Measurements from ENCODE around the gene LSM14A.
A peak's percentile ranks its signal among the peaks of the same experiment; 100 is the strongest.

The LSM14A gene

GRCh38 chr19:34145741-34146202, 26.5 kb upstream of the LSM14A start (continued):
- TF ChIP-seq ZNF280C (tag by site-specific recombination; IDR thresholded peaks at IDR 0.05): no peak
- no peak for TF ChIP-seq HOXC10 (CRISPR knock-in tag; IDR thresholded peaks at IDR 0.05)
- peak; percentile 82; the same call in 1 of the 2 replicates for TF ChIP-seq ZBTB48 (tag by site-specific recombination; IDR thresholded peaks at IDR 0.05)
- no peak for TF ChIP-seq ZNF112 (tag by site-specific recombination; IDR thresholded peaks at IDR 0.05)
- no peak for TF ChIP-seq ZNF473 (tag by site-specific recombination; IDR thresholded peaks at IDR 0.05)
- no peak for TF ChIP-seq MYNN (tag by site-specific recombination; IDR thresholded peaks at IDR 0.05; ENCODE audit: borderline replicate concordance)
- TF ChIP-seq SALL2 (tag by site-specific recombination; IDR thresholded peaks at IDR 0.05; ENCODE audit: borderline replicate concordance): no peak
- no peak for TF ChIP-seq HOXA7 (CRISPR knock-in tag; IDR thresholded peaks at IDR 0.05; ENCODE audit: borderline replicate concordance)
- TF ChIP-seq BCL11B (tag by site-specific recombination; IDR thresholded peaks at IDR 0.05; ENCODE audit: low read depth): no peak
- no peak; the same call in 1 of the 2 replicates for TF ChIP-seq ZBTB8A (tag by site-specific recombination; IDR thresholded peaks at IDR 0.05)
- TF ChIP-seq GFI1B (tag by site-specific recombination; IDR thresholded peaks at IDR 0.05): no peak
- TF ChIP-seq AEBP2 (tag by site-specific recombination; IDR thresholded peaks at IDR 0.05; ENCODE audit: borderline replicate concordance): no peak
- TF ChIP-seq ZNF311 (tag by site-specific recombination; IDR thresholded peaks at IDR 0.05; ENCODE audit: borderline replicate concordance): no peak
- TF ChIP-seq, protein P1, sequence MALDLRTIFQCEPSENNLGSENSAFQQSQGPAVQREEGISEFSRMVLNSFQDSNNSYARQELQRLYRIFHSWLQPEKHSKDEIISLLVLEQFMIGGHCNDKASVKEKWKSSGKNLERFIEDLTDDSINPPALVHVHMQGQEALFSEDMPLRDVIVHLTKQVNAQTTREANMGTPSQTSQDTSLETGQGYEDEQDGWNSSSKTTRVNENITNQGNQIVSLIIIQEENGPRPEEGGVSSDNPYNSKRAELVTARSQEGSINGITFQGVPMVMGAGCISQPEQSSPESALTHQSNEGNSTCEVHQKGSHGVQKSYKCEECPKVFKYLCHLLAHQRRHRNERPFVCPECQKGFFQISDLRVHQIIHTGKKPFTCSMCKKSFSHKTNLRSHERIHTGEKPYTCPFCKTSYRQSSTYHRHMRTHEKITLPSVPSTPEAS (tag by site-specific recombination; IDR thresholded peaks at IDR 0.05): no peak
- no peak for TF ChIP-seq TSHZ1 (tag by site-specific recombination; IDR thresholded peaks at IDR 0.05; ENCODE audit: borderline replicate concordance)
- TF ChIP-seq ZNF837 (tag by site-specific recombination; IDR thresholded peaks at IDR 0.05): no peak
- TF ChIP-seq KLF9 (tag by site-specific recombination; IDR thresholded peaks at IDR 0.05; ENCODE audit: low read depth): no peak
- TF ChIP-seq ZNF223 (tag by site-specific recombination; IDR thresholded peaks at IDR 0.05): no peak
- no peak for TF ChIP-seq HIC1 (tag by site-specific recombination; IDR thresholded peaks at IDR 0.05)
- TF ChIP-seq ZNF600 (tag by site-specific recombination; IDR thresholded peaks at IDR 0.05): peak; percentile 92
- TF ChIP-seq ZNF777 (tag by site-specific recombination; IDR thresholded peaks at IDR 0.05; ENCODE audit: borderline replicate concordance): no peak
- no peak for TF ChIP-seq ZFP3 (tag by site-specific recombination; IDR thresholded peaks at IDR 0.05; ENCODE audit: low read depth)
- TF ChIP-seq ZNF660 (tag by site-specific recombination; IDR thresholded peaks at IDR 0.05): no peak; the same call in 1 of the 2 replicates
- no peak for TF ChIP-seq ZNF133 (tag by site-specific recombination; IDR thresholded peaks at IDR 0.05)
- no peak for TF ChIP-seq RBAK (tag by site-specific recombination; IDR thresholded peaks at IDR 0.05)
- TF ChIP-seq, protein P2, sequence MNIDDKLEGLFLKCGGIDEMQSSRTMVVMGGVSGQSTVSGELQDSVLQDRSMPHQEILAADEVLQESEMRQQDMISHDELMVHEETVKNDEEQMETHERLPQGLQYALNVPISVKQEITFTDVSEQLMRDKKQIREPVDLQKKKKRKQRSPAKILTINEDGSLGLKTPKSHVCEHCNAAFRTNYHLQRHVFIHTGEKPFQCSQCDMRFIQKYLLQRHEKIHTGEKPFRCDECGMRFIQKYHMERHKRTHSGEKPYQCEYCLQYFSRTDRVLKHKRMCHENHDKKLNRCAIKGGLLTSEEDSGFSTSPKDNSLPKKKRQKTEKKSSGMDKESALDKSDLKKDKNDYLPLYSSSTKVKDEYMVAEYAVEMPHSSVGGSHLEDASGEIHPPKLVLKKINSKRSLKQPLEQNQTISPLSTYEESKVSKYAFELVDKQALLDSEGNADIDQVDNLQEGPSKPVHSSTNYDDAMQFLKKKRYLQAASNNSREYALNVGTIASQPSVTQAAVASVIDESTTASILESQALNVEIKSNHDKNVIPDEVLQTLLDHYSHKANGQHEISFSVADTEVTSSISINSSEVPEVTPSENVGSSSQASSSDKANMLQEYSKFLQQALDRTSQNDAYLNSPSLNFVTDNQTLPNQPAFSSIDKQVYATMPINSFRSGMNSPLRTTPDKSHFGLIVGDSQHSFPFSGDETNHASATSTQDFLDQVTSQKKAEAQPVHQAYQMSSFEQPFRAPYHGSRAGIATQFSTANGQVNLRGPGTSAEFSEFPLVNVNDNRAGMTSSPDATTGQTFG (tag by site-specific recombination; IDR thresholded peaks at IDR 0.05; ENCODE audit: borderline replicate concordance): no peak
- TF ChIP-seq ZNF24 (tag by site-specific recombination; IDR thresholded peaks at IDR 0.05): no peak
- TF ChIP-seq ZNF514 (tag by site-specific recombination; IDR thresholded peaks at IDR 0.05): no peak
- TF ChIP-seq ZNF585B (tag by site-specific recombination; IDR thresholded peaks at IDR 0.05): no peak
